B cell (primary cell): ENCODE measurements around the gene PRSS8. TPM values are rescaled to one million over a fixed set of nuclear protein-coding genes. Genes with fewer than 3 reads are reported as not detected.
"Not testable (repeated sequence)": the region's sequence is repeated elsewhere in the genome, so short reads cannot be mapped to it uniquely, and the experiment has no call there.

Experiments
- ATAC-seq: fragments of 200-7000 bp; cut with Tn5 transposase; one replicate; pipeline ENCODE4 v1.10.0; 2021; ENCODE audit warnings: low read depth, mild to moderate bottlenecking, moderate number of reproducible peaks, moderate library complexity
- CTCF ChIA-PET: fragments of 350-600 bp; sonication (Branson Sonifier 250); formaldehyde crosslinking; loops from one replicate; lab custom pipeline; 2021; ENCODE audit warnings: antibody characterized with exemption, inconsistent platforms; lab: Charles Lee
- POLR2A ChIA-PET: fragments of 350-600 bp; sonication (Branson Sonifier 250); formaldehyde crosslinking; loops from one replicate; lab custom pipeline; 2021; ENCODE audit warnings: antibody characterized with exemption; lab: Charles Lee
- DNase-seq: peaks from one replicate; pipeline ENCODE4 v3.0.0; 2013
- H2AFZ ChIP-seq: 2 replicates; pipeline ENCODE4 v1.6.1; 2012; ENCODE audit warnings: mild to moderate bottlenecking, low read depth, low read length; ENCODE audit not compliant: insufficient read depth, poor library complexity, severe bottlenecking
- H3K27ac ChIP-seq, 2 donors: 1 replicate in 1 of 2; 2 replicates in 1 of 2; pipeline ENCODE4 v1.5.1; 2012 to 2013; ENCODE audit warnings: low read length in 2 of 2, mild to moderate bottlenecking in 2 of 2, moderate library complexity in 1 of 2
- H3K27me3 ChIP-seq, 4 experiments: fragments of 200-600 bp in 1 of 4; sonication (generic) in 1 of 4; replicated peaks in 1 of 4; 1 replicate in 2 of 4; 2 replicates in 2 of 4; pipeline versions ENCODE4 v1.6.1 to v1.7.0; 2013 to 2016; ENCODE audit warnings: low read length in 3 of 4, mild to moderate bottlenecking in 2 of 4, mixed read lengths in 1 of 4, moderate library complexity in 1 of 4; ENCODE audit not compliant: insufficient read depth in 4 of 4, control insufficient read depth in 3 of 4; ENCODE audit errors: control extremely low read depth in 1 of 4
- H3K36me3 ChIP-seq, 2 experiments: replicated peaks in 1 of 2; 1 replicate in 1 of 2; 2 replicates in 1 of 2; pipeline versions ENCODE4 v1.6.1 to v1.7.1; 2013; ENCODE audit warnings: low read length in 1 of 2; ENCODE audit not compliant: insufficient read depth in 2 of 2, control insufficient read depth in 1 of 2; ENCODE audit errors: control extremely low read depth in 1 of 2, extremely low read depth in 1 of 2
- H3K4me1 ChIP-seq, 2 donors: fragments of 200-600 bp in 1 of 2; sonication (generic) in 1 of 2; 1 replicate in 1 of 2; 2 replicates in 1 of 2; pipeline versions ENCODE4 v1.5.1 to v1.6.1; 2013 to 2017; ENCODE audit warnings: low read length in 2 of 2; ENCODE audit not compliant: control insufficient read depth in 2 of 2, insufficient read depth in 2 of 2
- H3K4me2 ChIP-seq: replicated peaks from 2 replicates; pipeline ENCODE3; 2012; ENCODE audit warnings: mild to moderate bottlenecking, low read depth, low read length; ENCODE audit not compliant: poor library complexity, severe bottlenecking
- H3K4me3 ChIP-seq, 5 experiments: fragments of 200-600 bp in 1 of 5; sonication (generic) in 1 of 5; 1 replicate in 3 of 5; 2 replicates in 2 of 5; pipeline versions ENCODE4 v1.5.1 to v1.7.0; 2011 to 2016; ENCODE audit warnings: low read length in 4 of 5, mild to moderate bottlenecking in 4 of 5, low read depth in 2 of 5, control low read depth in 1 of 5, moderate library complexity in 1 of 5; ENCODE audit not compliant: insufficient read depth in 1 of 5; ENCODE audit errors: control extremely low read depth in 1 of 5, extremely low read depth in 1 of 5
- H3K79me2 ChIP-seq: fragments of 200-600 bp; sonication (generic); one replicate; pipeline ENCODE4 v1.6.0; 2016; ENCODE audit warnings: low read length; ENCODE audit not compliant: control insufficient read depth, insufficient read depth
- H3K9ac ChIP-seq: fragments of 200-600 bp; sonication (generic); 2 replicates; pipeline ENCODE4 v1.6.1; 2017; ENCODE audit warnings: mild to moderate bottlenecking, low read length, moderate library complexity
- H3K9me3 ChIP-seq, 3 donors: one replicate each; pipeline versions ENCODE4 v1.6.1 to v1.7.1; 2013; ENCODE audit warnings: low read length in 2 of 3; ENCODE audit not compliant: control insufficient read depth in 2 of 3, insufficient read depth in 1 of 3; ENCODE audit errors: control extremely low read depth in 1 of 3
- H4K20me1 ChIP-seq: 2 replicates; pipeline ENCODE4 v1.6.0; 2012; ENCODE audit warnings: mild to moderate bottlenecking, low read length; ENCODE audit not compliant: insufficient read depth, control insufficient read depth, poor library complexity, severe bottlenecking
- H3K27ac Mint-ChIP-seq: one replicate; pipeline ENCODE4 v1.8.0; 2021; ENCODE audit warnings: mixed read lengths
- H3K27me3 Mint-ChIP-seq: one replicate; pipeline ENCODE4 v1.8.0; 2021; ENCODE audit warnings: mixed read lengths
- H3K4me1 Mint-ChIP-seq: one replicate; pipeline ENCODE4 v1.8.0; 2021; ENCODE audit warnings: mixed read lengths
- H3K4me3 Mint-ChIP-seq: one replicate; pipeline ENCODE4 v1.8.0; 2021; ENCODE audit warnings: mixed read lengths
- H3K9me3 Mint-ChIP-seq: one replicate; pipeline ENCODE4 v1.8.0; 2022; ENCODE audit warnings: mixed read lengths; ENCODE audit not compliant: insufficient read depth
- EZH2 ChIP-seq: IDR thresholded peaks from 2 replicates; pipeline ENCODE4 v1.6.1; 2012; ENCODE audit warnings: borderline replicate concordance, low read depth, mild to moderate bottlenecking, moderate library complexity, low read length; ENCODE audit not compliant: insufficient read depth, poor library complexity, severe bottlenecking
- WGBS: methylation state at CpG from one replicate; pipeline ENCODE4 v1.1.5; 2013; ENCODE audit warnings: missing lambda C conversion rate; ENCODE audit not compliant: insufficient coverage; 5-methylcytosine and 5-hydroxymethylcytosine counted together
- intact Hi-C: fragments of 100-400 bp; cut with micrococcal nuclease; formaldehyde crosslinking; loops from one replicate; pipeline ENCODE4 v1.10.0; 2022
- polyA plus RNA-seq: library from polyadenylated mRNA; depleted of rRNA; stranded (reverse); fragments of >200 nt; gene quantifications from 2 replicates; pipeline ENCODE4 v1.2.3, GENCODE V29; 2012
- total RNA-seq, 2 donors: library from RNA; stranded (reverse); fragments of 120-200 nt in 1 of 2; gene quantifications; 1 replicate in 1 of 2; 2 replicates in 1 of 2; pipeline versions ENCODE4 v1.2.3 to v1.2.4, GENCODE V29; 2013 to 2022

The PRSS8 gene
- total and polyA plus RNA-seq, 2 donors (not counting 1 experiment from before 2014, with no cell fraction given) = not detected

DNA sequence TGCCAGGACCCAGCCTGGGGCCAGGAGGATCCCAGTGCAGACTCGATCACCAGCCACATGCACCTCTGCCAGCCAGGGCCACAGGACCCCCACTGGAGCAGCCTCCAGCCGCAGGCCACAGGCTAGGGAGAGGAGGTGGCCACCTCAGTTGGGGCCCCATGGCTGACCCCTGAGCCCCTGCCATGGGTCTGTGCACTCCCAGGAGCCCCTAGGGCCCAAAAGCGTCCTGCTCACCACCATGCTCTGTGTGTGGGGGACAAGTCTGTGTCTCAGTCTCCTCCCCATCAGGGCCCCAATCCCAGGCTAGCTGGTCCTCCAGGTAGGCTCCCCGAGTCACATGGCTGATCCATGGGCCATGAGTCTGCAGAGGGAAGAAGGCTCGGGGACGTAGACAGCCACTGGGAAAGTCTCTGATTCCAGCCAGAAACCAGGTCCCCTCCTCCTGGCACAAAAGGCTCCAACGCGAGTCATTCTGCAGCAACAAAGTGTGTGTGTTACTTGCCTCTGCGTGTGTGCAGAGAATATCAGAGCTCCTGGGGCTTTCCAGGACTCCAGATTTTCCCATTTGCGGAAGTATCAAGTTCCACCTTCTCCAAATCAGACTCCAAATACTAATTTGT, 6.1 kb upstream of the PRSS8 start:
- Histone ChIP-seq H3K4me1 (peaks cover 6 to 13% of the 10 kb centered on the region in 2 donors), H3K9me3 (no peaks in the 10 kb centered on the region), H3K4me3 (peak overlapping the region in 3 of 5 experiments; percentile 47 to 71 (median 54)), H4K20me1 (no peaks in the 10 kb centered on the region), H3K36me3 (no peaks in the 10 kb centered on the region), H3K9ac (peak overlapping the region; percentile 68), H3K27ac (peak overlapping the region; percentile 21 to 39), H2AFZ (peak overlapping the region; percentile 53), H3K27me3 (no peaks in the 10 kb centered on the region), H3K4me2 (peak overlapping the region; percentile 96), H3K79me2 (no peaks in the 10 kb centered on the region)
- ChIA-PET CTCF (interaction anchor here (0.8 to 5.9 kb wide), 40 partner anchors 14 to 727 kb away, joined by 3 to 56 read pairs (median 4); partner anchors contain the start of genes BCKDK, FUS, HSD3B7 and KAT8), POLR2A (interaction anchor here (0.5 to 2.7 kb wide), 15 partner anchors 23 to 1077 kb away, joined by 3 to 44 read pairs (median 6); partner anchors contain the start of genes ARMC5, FUS, HSD3B7 and KAT8)
- peaks cover 9% of the 10 kb centered on the region for H3K4me1 Mint-ChIP-seq
- intact Hi-C loops = loop anchor here (1.0 to 2.0 kb wide), 12 partner anchors 24 to 318 kb away; partner anchors contain the start of genes ARMC5, BCKDK, FUS and HSD3B7
- peak overlapping the region; percentile 88 for H3K27ac Mint-ChIP-seq
- no peaks in the 10 kb centered on the region for H3K9me3 Mint-ChIP-seq
- no peak for TF ChIP-seq EZH2
- ATAC-seq = no peak
- peak overlapping the region; percentile 76 for H3K4me3 Mint-ChIP-seq
- 66% methylated on average over 8 of the region's 10 CpGs for WGBS
- no peak for DNase-seq
- peaks cover 5% of the 10 kb centered on the region for H3K27me3 Mint-ChIP-seq

GRCh38 chr16:31141071-31141469, 5.5 kb upstream of the PRSS8 start:
- H4K20me1 ChIP-seq, H3K4me3 ChIP-seq, H3K9me3 ChIP-seq, intact Hi-C loops, H3K9me3 Mint-ChIP-seq, H3K27me3 Mint-ChIP-seq, H2AFZ ChIP-seq, H3K4me3 Mint-ChIP-seq, H3K36me3 ChIP-seq, H3K27ac ChIP-seq, DNase-seq, ATAC-seq, H3K9ac ChIP-seq, H3K79me2 ChIP-seq, H3K4me2 ChIP-seq, H3K4me1 Mint-ChIP-seq, H3K27me3 ChIP-seq: not testable (repeated sequence)
- POLR2A ChIA-PET = interaction anchor here (2.7 kb wide), 1 partner anchor 39 kb away, joined by 44 read pairs; the partner anchor contains the start of gene FUS
- CTCF ChIA-PET = interaction anchor here (1.8 to 5.9 kb wide), 2 partner anchors 18 to 46 kb away, joined by 11 to 34 read pairs; partner anchors contain the start of gene VKORC1
- WGBS = 100% methylated on average over 5 of the region's 9 CpGs
- peak overlapping the region; percentile 50 for H3K27ac Mint-ChIP-seq
- H3K4me1 ChIP-seq = peaks cover 6 to 13% of the 10 kb centered on the region in 2 donors
